ENCODE data around the gene PRPSAP2.

PRPSAP2 gene

GRCh38 chr17:18966831-18967624 lies 109.1 kb downstream of the PRPSAP2 start:
- Histone ChIP-seq H3K9me3 (no peaks in the 10 kb centered on the region), H3K27me3 (no peaks in the 10 kb centered on the region), H3K4me3 (ENCODE audit: low read depth, low read length) (no peak overlapping the region), H3K4me1 (no peaks in the 10 kb centered on the region), H3K36me3 (no peaks in the 10 kb centered on the region)
- TF ChIP-seq CTCF (IDR thresholded peaks at IDR 0.05; ENCODE audit: low read depth, low read length), result no peak
- DNase-seq, result no peak

- peak; percentile 20 for DNase-seq
- no peak for TF ChIP-seq CTCF (IDR thresholded peaks at IDR 0.05; ENCODE audit: low read depth, low read length)
- Histone ChIP-seq H3K36me3 (no peaks in the 10 kb centered on the region), H3K4me3 (ENCODE audit: low read depth, low read length) (no peak overlapping the region), H3K9me3 (no peaks in the 10 kb centered on the region), H3K4me1 (no peaks in the 10 kb centered on the region), H3K27me3 (no peaks in the 10 kb centered on the region)
Observed at GRCh38 chr17:18967916-18968315, 110.0 kb downstream of the PRPSAP2 start.

GRCh38 chr17:18968345-18968744 lies 110.4 kb downstream of the PRPSAP2 start:
- no peaks in the 10 kb centered on the region for H3K36me3 ChIP-seq
- no peaks in the 10 kb centered on the region for H3K9me3 ChIP-seq
- DNase-seq, result no peak
- H3K4me3 ChIP-seq (ENCODE audit: low read depth, low read length), result no peak overlapping the region
- no peaks in the 10 kb centered on the region for H3K4me1 ChIP-seq
- H3K27me3 ChIP-seq, result no peaks in the 10 kb centered on the region
- TF ChIP-seq CTCF (IDR thresholded peaks at IDR 0.05; ENCODE audit: low read depth, low read length), result no peak

GRCh38 chr17:18968945-18969887 lies 111.3 kb downstream of the PRPSAP2 start:
- Histone ChIP-seq H3K27me3 (no peaks in the 10 kb centered on the region), H3K4me1 (no peaks in the 10 kb centered on the region), H3K4me3 (ENCODE audit: low read depth, low read length) (no peak overlapping the region), H3K36me3 (no peaks in the 10 kb centered on the region), H3K9me3 (no peaks in the 10 kb centered on the region)
- TF ChIP-seq CTCF (IDR thresholded peaks at IDR 0.05; ENCODE audit: low read depth, low read length), result no peak
- no peak for DNase-seq

- Histone ChIP-seq H3K27me3 (no peaks in the 10 kb centered on the region), H3K4me1 (no peaks in the 10 kb centered on the region), H3K9me3 (no peaks in the 10 kb centered on the region), H3K4me3 (ENCODE audit: low read depth, low read length) (no peak overlapping the region), H3K36me3 (no peaks in the 10 kb centered on the region)
- no peak for TF ChIP-seq CTCF (IDR thresholded peaks at IDR 0.05; ENCODE audit: low read depth, low read length)
- DNase-seq, result no peak
Observed at GRCh38 chr17:18970582-18971480, 112.9 kb downstream of the PRPSAP2 start.
